ENCODE results near the gene AFF2. TPM values are rescaled to one million over a fixed set of nuclear protein-coding genes. Genes with fewer than 3 reads are reported as not detected.

Gene AFF2
- total RNA-seq, 2 donors from 2014 or later = 0.09 to 0.42 TPM

- intact Hi-C loops (cut with DNase I, micrococcal nuclease) = no loop called here
- no peak for DNase-seq
- ATAC-seq = no peak
These were observed 71.9 kb downstream of the AFF2 start for GRCh38 chrX:148572337-148572736.

- no peak for ATAC-seq
- intact Hi-C loops (cut with DNase I, micrococcal nuclease) = no loop called here
- no peak for DNase-seq
These were observed 72.7 kb downstream of the AFF2 start for GRCh38 chrX:148573119-148573518.

GRCh38 chrX:148574237-148574973, 74.0 kb downstream of the AFF2 start:
- DNase-seq = no peak
- intact Hi-C loops (cut with DNase I, micrococcal nuclease) = no loop called here
- no peak for ATAC-seq

GRCh38 chrX:148576396-148576795, 76.0 kb downstream of the AFF2 start:
- DNase-seq (no peak), ATAC-seq (no peak)
- intact Hi-C loops (cut with DNase I, micrococcal nuclease) = no loop called here

- intact Hi-C loops (cut with DNase I, micrococcal nuclease) = no loop called here
- ATAC-seq (no peak), DNase-seq (no peak)
These were observed 77.3 kb downstream of the AFF2 start for GRCh38 chrX:148577741-148578140.

GRCh38 chrX:148580016-148580415, 79.6 kb downstream of the AFF2 start:
- ATAC-seq (no peak), DNase-seq (no peak)

GRCh38 chrX:148582353-148582752, 81.9 kb downstream of the AFF2 start:
- intact Hi-C loops (cut with DNase I, micrococcal nuclease) = no loop called here
- ATAC-seq = no peak
- DNase-seq = no peak

More at GRCh38 chrX:148580016-148580415, 79.6 kb downstream of the AFF2 start:
- intact Hi-C loops (cut with DNase I, micrococcal nuclease) = no loop called here

GRCh38 chrX:148588649-148589310, 88.4 kb downstream of the AFF2 start:
- intact Hi-C loops (cut with DNase I, micrococcal nuclease) = no loop called here
- no peak for ATAC-seq
- DNase-seq = no peak

GRCh38 chrX:148592595-148592994, 92.2 kb downstream of the AFF2 start:
- intact Hi-C loops (cut with DNase I, micrococcal nuclease) = no loop called here
- DNase-seq (no peak), ATAC-seq (no peak)

- ATAC-seq (no peak), DNase-seq (no peak)
- intact Hi-C loops (cut with DNase I, micrococcal nuclease) = no loop called here
These were observed 92.7 kb downstream of the AFF2 start for GRCh38 chrX:148593146-148593545.

- intact Hi-C loops (cut with DNase I, micrococcal nuclease) = no loop called here
- no peak for DNase-seq
- ATAC-seq = no peak
These were observed 93.6 kb downstream of the AFF2 start for GRCh38 chrX:148593987-148594386.

GRCh38 chrX:148599404-148599803, 99.0 kb downstream of the AFF2 start:
- no peak for DNase-seq
- intact Hi-C loops (cut with DNase I, micrococcal nuclease) = no loop called here
- ATAC-seq = no peak

- ATAC-seq (no peak), DNase-seq (no peak)
- intact Hi-C loops (cut with DNase I, micrococcal nuclease) = no loop called here
These were observed 99.7 kb downstream of the AFF2 start for GRCh38 chrX:148600131-148600530.

- DNase-seq (no peak), ATAC-seq (no peak)
- intact Hi-C loops (cut with DNase I, micrococcal nuclease) = no loop called here
These were observed 100.2 kb downstream of the AFF2 start for GRCh38 chrX:148600581-148600980.

- intact Hi-C loops (cut with DNase I, micrococcal nuclease) = no loop called here
- no peak for ATAC-seq
- no peak for DNase-seq
These were observed 100.6 kb downstream of the AFF2 start for GRCh38 chrX:148601034-148601433.

- intact Hi-C loops (cut with DNase I, micrococcal nuclease) = no loop called here
- ATAC-seq (no peak), DNase-seq (no peak)
These were observed 109.3 kb downstream of the AFF2 start for GRCh38 chrX:148609515-148610327.

- DNase-seq = no peak
- intact Hi-C loops (cut with DNase I, micrococcal nuclease) = no loop called here
- ATAC-seq = no peak
These were observed 109.9 kb downstream of the AFF2 start for GRCh38 chrX:148610328-148610698.

GRCh38 chrX:148611993-148612392, 111.6 kb downstream of the AFF2 start:
- intact Hi-C loops (cut with DNase I, micrococcal nuclease) = no loop called here
- no peak for ATAC-seq
- DNase-seq = no peak

- no peak for ATAC-seq
- intact Hi-C loops (cut with DNase I, micrococcal nuclease) = no loop called here
- no peak for DNase-seq
These were observed 112.0 kb downstream of the AFF2 start for GRCh38 chrX:148612431-148612830.

- intact Hi-C loops (cut with DNase I, micrococcal nuclease) = no loop called here
- DNase-seq (no peak), ATAC-seq (no peak)
These were observed 113.2 kb downstream of the AFF2 start for GRCh38 chrX:148613636-148614035.
